ENCODE results near the gene ARSG.
A peak's percentile ranks its signal among the peaks of the same experiment; 100 is the strongest.

Gene ARSG

GRCh38 chr17:68391561-68392268 lies 100.4 kb downstream of the ARSG start:
- Histone ChIP-seq H3K27ac (no peak overlapping the region), H3K27me3 (no peaks in the 10 kb centered on the region), H3K36me3 (peaks cover 36% of the 10 kb centered on the region), H3K4me3 (ENCODE audit: low read depth in 1 of 2, low read length in 1 of 2) (no peak overlapping the region), H3K4me1 (ENCODE audit: control insufficient read depth in 1 of 2, insufficient read depth in 1 of 2, low read depth in 1 of 2, low read length in 1 of 2) (no peaks in the 10 kb centered on the region), H3K9me3 (no peaks in the 10 kb centered on the region)
- TF ChIP-seq CTCF (IDR thresholded peaks at IDR 0.05): no peak

GRCh38 chr17:68394608-68395331 lies 103.5 kb downstream of the ARSG start:
- no peaks in the 10 kb centered on the region for H3K9me3 ChIP-seq
- no peak overlapping the region for H3K27ac ChIP-seq
- H3K4me1 ChIP-seq (ENCODE audit: control insufficient read depth in 1 of 2, insufficient read depth in 1 of 2, low read depth in 1 of 2, low read length in 1 of 2): peaks cover 8 to 12% of the 10 kb centered on the region in 2 experiments
- TF ChIP-seq CTCF (IDR thresholded peaks at IDR 0.05): no peak
- H3K36me3 ChIP-seq: peaks cover 49% of the 10 kb centered on the region
- H3K4me3 ChIP-seq (ENCODE audit: low read depth in 1 of 2, low read length in 1 of 2): no peak overlapping the region
- H3K27me3 ChIP-seq: no peaks in the 10 kb centered on the region

GRCh38 chr17:68396226-68397107 lies 105.2 kb downstream of the ARSG start:
- Histone ChIP-seq H3K4me1 (ENCODE audit: control insufficient read depth in 1 of 2, insufficient read depth in 1 of 2, low read depth in 1 of 2, low read length in 1 of 2) (peaks cover 8 to 12% of the 10 kb centered on the region in 2 experiments), H3K9me3 (no peaks in the 10 kb centered on the region), H3K36me3 (peaks cover 57% of the 10 kb centered on the region), H3K4me3 (ENCODE audit: low read depth in 1 of 2, low read length in 1 of 2) (no peak overlapping the region), H3K27me3 (no peaks in the 10 kb centered on the region), H3K27ac (peak overlapping the region; percentile 39)
- TF ChIP-seq CTCF (IDR thresholded peaks at IDR 0.05): no peak

- Histone ChIP-seq H3K27me3 (no peaks in the 10 kb centered on the region), H3K4me3 (ENCODE audit: low read depth in 1 of 2, low read length in 1 of 2) (no peak overlapping the region), H3K4me1 (ENCODE audit: control insufficient read depth in 1 of 2, insufficient read depth in 1 of 2, low read depth in 1 of 2, low read length in 1 of 2) (peaks cover 8 to 12% of the 10 kb centered on the region in 2 experiments), H3K36me3 (peaks cover 59% of the 10 kb centered on the region), H3K9me3 (no peaks in the 10 kb centered on the region), H3K27ac (peak overlapping the region; percentile 39)
- TF ChIP-seq CTCF (IDR thresholded peaks at IDR 0.05): no peak
These were observed 105.8 kb downstream of the ARSG start for GRCh38 chr17:68397108-68397536.
